ENCODE data around the gene STXBP5L.

The STXBP5L gene

GRCh38 chr3:120983841-120984240, 75.8 kb downstream of the STXBP5L start:
- no peak for DNase-seq (ENCODE audit: low read depth, low spot score)
- TF ChIP-seq, protein P1, sequence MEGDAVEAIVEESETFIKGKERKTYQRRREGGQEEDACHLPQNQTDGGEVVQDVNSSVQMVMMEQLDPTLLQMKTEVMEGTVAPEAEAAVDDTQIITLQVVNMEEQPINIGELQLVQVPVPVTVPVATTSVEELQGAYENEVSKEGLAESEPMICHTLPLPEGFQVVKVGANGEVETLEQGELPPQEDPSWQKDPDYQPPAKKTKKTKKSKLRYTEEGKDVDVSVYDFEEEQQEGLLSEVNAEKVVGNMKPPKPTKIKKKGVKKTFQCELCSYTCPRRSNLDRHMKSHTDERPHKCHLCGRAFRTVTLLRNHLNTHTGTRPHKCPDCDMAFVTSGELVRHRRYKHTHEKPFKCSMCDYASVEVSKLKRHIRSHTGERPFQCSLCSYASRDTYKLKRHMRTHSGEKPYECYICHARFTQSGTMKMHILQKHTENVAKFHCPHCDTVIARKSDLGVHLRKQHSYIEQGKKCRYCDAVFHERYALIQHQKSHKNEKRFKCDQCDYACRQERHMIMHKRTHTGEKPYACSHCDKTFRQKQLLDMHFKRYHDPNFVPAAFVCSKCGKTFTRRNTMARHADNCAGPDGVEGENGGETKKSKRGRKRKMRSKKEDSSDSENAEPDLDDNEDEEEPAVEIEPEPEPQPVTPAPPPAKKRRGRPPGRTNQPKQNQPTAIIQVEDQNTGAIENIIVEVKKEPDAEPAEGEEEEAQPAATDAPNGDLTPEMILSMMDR (IDR thresholded peaks at IDR 0.05; ENCODE audit: insufficient read depth, low read length, missing control alignments): no peak
- CTCF ChIA-PET: no interaction called here
- POLR2A ChIA-PET: no interaction called here
- no peak overlapping the region for H3K4me3 ChIP-seq (ENCODE audit: low read depth, low read length)

DNA sequence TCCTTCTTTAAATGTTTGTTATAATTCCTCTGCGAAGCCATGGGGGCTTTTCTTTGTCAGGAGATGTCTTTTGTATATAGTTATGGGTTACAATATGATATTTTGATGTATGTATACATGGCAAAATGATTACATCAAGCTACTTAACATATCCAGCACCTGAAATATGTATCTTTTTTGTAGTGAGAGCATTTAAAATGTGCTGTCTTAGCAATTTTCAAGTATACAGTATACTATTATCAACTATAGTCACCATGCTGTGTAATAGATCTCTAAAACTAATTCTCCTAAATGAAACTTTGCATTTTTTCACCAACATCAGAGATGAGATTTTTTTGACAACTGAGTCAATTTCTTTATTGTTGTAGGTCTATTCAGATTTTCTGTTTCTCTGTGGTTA, 77.2 kb downstream of the STXBP5L start:
- no peak for DNase-seq (ENCODE audit: low read depth, low spot score)
- CTCF ChIA-PET: no interaction called here
- TF ChIP-seq, protein P1 (IDR thresholded peaks at IDR 0.05; ENCODE audit: insufficient read depth, low read length, missing control alignments): no peak
- POLR2A ChIA-PET: no interaction called here
- no peak overlapping the region for H3K4me3 ChIP-seq (ENCODE audit: low read depth, low read length)

GRCh38 chr3:120988994-120989393, 81.0 kb downstream of the STXBP5L start:
- CTCF ChIA-PET: no interaction called here

DNA sequence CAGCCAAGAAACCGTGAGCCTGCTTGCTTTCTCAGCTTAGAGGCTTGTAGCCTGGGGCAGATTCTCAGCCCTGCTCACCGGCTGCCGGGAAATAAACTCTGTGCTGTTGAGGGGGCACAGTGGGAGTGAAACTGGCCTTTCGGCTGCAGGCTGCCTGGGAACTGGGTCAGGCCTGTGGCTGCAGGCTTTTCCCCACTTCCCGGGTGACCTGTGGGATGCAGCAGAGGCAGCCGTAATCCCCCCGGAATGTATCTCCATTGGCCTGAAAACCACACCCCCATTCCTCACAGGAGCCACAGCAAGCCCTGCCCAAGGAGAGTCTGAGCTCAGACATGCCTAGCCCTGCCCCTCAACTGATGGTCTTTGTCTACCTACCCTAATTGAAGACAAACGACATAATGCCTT, 110.9 kb downstream of the STXBP5L start:
- H3K4me3 ChIP-seq (ENCODE audit: low read depth, low read length): no peak overlapping the region
- ChIA-PET CTCF (no interaction called here), POLR2A (no interaction called here)
- TF ChIP-seq, protein P1 (IDR thresholded peaks at IDR 0.05; ENCODE audit: insufficient read depth, low read length, missing control alignments): no peak
- no peak for DNase-seq (ENCODE audit: low read depth, low spot score)

More at GRCh38 chr3:120988994-120989393, 81.0 kb downstream of the STXBP5L start:
- H3K4me3 ChIP-seq (ENCODE audit: low read depth, low read length): no peak overlapping the region
- TF ChIP-seq, protein P1 (IDR thresholded peaks at IDR 0.05; ENCODE audit: insufficient read depth, low read length, missing control alignments): no peak
- POLR2A ChIA-PET: no interaction called here
- no peak for DNase-seq (ENCODE audit: low read depth, low spot score)

- H3K4me3 ChIP-seq (ENCODE audit: low read depth, low read length): no peak overlapping the region
- ChIA-PET CTCF (no interaction called here), POLR2A (no interaction called here)
- no peak for DNase-seq (ENCODE audit: low read depth, low spot score)
- TF ChIP-seq, protein P1 (IDR thresholded peaks at IDR 0.05; ENCODE audit: insufficient read depth, low read length, missing control alignments): no peak
These were observed 155.6 kb downstream of the STXBP5L start for GRCh38 chr3:121063628-121064027.

DNA sequence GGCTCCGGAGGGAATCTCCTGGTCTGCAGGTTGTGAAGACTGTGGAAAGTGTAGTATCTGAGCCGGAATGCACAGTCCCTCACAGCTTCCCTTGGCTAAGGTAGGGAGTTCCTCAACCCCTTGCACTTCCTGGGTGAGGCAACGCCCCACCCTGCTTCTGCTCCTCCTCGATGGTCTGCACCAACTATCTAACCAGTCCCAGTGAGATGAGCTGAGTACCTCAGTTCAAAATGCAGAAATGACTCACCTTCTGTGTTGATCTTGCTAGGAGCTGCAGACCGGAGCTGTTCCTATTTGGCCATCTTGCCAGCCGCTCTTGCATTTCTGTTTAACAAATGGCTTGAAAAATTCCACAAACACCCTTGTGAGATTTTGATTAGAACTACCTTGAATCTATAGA, 156.1 kb downstream of the STXBP5L start:
- CTCF ChIA-PET: no interaction called here
- POLR2A ChIA-PET: no interaction called here
- no peak for DNase-seq (ENCODE audit: low read depth, low spot score)
- no peak overlapping the region for H3K4me3 ChIP-seq (ENCODE audit: low read depth, low read length)
- TF ChIP-seq, protein P1 (IDR thresholded peaks at IDR 0.05; ENCODE audit: insufficient read depth, low read length, missing control alignments): no peak
